PC-3 (cell line): ENCODE results near the gene PTH1R. TPM values are rescaled to one million over a fixed set of nuclear protein-coding genes. Genes with fewer than 3 reads are reported as not detected.

Experiments used
- ATAC-seq: fragments of 200-7000 bp; cut with Tn5 transposase; 2 replicates; pipeline ENCODE4 v1.9.1; 2020; ENCODE audit warnings: mild to moderate bottlenecking, moderate library complexity
- BruUV-seq: library from RNA; stranded (reverse); fragments of 400-500 nt; replicated peaks from 2 replicates; lab custom pipeline; 2021; lab: Mats Ljungman, UMichigan
- CTCF ChIA-PET: fragments of 300-600 bp; sonication (Branson Sonifier 250); formaldehyde crosslinking; loops from one replicate; lab custom pipeline; 2022; ENCODE audit warnings: antibody characterized with exemption; lab: Charles Lee
- POLR2A ChIA-PET: fragments of 300-600 bp; sonication (Branson Sonifier 250); formaldehyde crosslinking; loops from one replicate; lab custom pipeline; 2022; ENCODE audit warnings: antibody characterized with exemption; ENCODE audit not compliant: unreplicated experiment; lab: Charles Lee
- DNase-seq: peaks from one replicate; pipeline ENCODE4 v3.0.0-alpha.2; 2015
- H2AFZ ChIP-seq: fragments of 300-600 bp; sonication (generic); 2 replicates; pipeline ENCODE4 v1.6.0; 2016; ENCODE audit warnings: antibody characterized with exemption, low read length
- H3F3A ChIP-seq: fragments of 300-600 bp; sonication (generic); one replicate; pipeline ENCODE4 v1.6.0; 2017; ENCODE audit warnings: antibody characterized with exemption, low read length, control low read depth, mild to moderate bottlenecking; ENCODE audit not compliant: unreplicated experiment
- H3K27ac ChIP-seq: fragments of 300-600 bp; sonication (generic); 2 replicates; pipeline ENCODE4 v1.5.1; 2016; ENCODE audit warnings: mild to moderate bottlenecking, low read length
- H3K27me3 ChIP-seq: fragments of 300-600 bp; sonication (generic); 2 replicates; pipeline ENCODE4 v1.6.1; 2016; ENCODE audit warnings: low read length, mixed read lengths
- H3K36me3 ChIP-seq: fragments of 300-600 bp; sonication (generic); 2 replicates; pipeline ENCODE4 v1.6.1; 2016; ENCODE audit warnings: low read depth, mixed run types, low read length, mixed read lengths
- H3K4me1 ChIP-seq: fragments of 300-600 bp; sonication (generic); 2 replicates; pipeline ENCODE4 v1.5.1; 2016; ENCODE audit warnings: low read length; ENCODE audit not compliant: insufficient read depth
- H3K4me2 ChIP-seq: fragments of 300-600 bp; sonication (generic); 2 replicates; pipeline ENCODE4 v1.6.0; 2016; ENCODE audit warnings: low read length
- H3K4me3 ChIP-seq: fragments of 300-600 bp; sonication (generic); 2 replicates; pipeline ENCODE4 v1.5.1; 2016; ENCODE audit warnings: mild to moderate bottlenecking, low read length, mixed read lengths
- H3K79me2 ChIP-seq: fragments of 300-600 bp; sonication (generic); 2 replicates; pipeline ENCODE4 v1.6.1; 2017; ENCODE audit warnings: low read length, mixed read lengths
- H3K9ac ChIP-seq: fragments of 300-600 bp; sonication (generic); 2 replicates; pipeline ENCODE4 v1.6.0; 2016; ENCODE audit warnings: mild to moderate bottlenecking, low read length
- H3K9me2 ChIP-seq: fragments of 300-600 bp; sonication (generic); replicated peaks from 2 replicates; pipeline ENCODE4 v1.6.1; 2016; ENCODE audit warnings: mixed run types, low read length, mixed read lengths
- H3K9me3 ChIP-seq: fragments of 300-600 bp; sonication (generic); 2 replicates; pipeline ENCODE4 v1.6.1; 2016; ENCODE audit warnings: low read length, mixed read lengths
- H4K20me1 ChIP-seq: fragments of 300-600 bp; sonication (generic); 2 replicates; pipeline ENCODE4 v1.6.1; 2016; ENCODE audit warnings: low read length, mixed read lengths
- EZH2 ChIP-seq: fragments of 300-600 bp; sonication (generic); IDR thresholded peaks from one replicate; pipeline ENCODE4 v1.6.1; 2017; ENCODE audit warnings: antibody characterized with exemption, mild to moderate bottlenecking, low read length; ENCODE audit not compliant: unreplicated experiment
- EZH2phosphoT487 ChIP-seq: fragments of 300-600 bp; sonication (generic); IDR thresholded peaks from 2 replicates; pipeline ENCODE4 v1.6.1; 2018; ENCODE audit warnings: mild to moderate bottlenecking, antibody characterized with exemption, low read length, borderline replicate concordance
- intact Hi-C: fragments of 100-400 bp; cut with micrococcal nuclease; formaldehyde crosslinking; loops from 2 replicates; pipeline ENCODE4 v1.9.0; 2023
- total RNA-seq: library from RNA; depleted of rRNA; stranded (reverse); fragments of >200 nt; gene quantifications from 2 replicates; pipeline ENCODE4 v1.2.3, GENCODE V29; 2014
- TF ChIP-seq, protein P1 (sequence below): fragments of 300-600 bp; sonication (generic); conservative IDR thresholded peaks from 2 replicates; pipeline ENCODE4 v1.5.1; 2017; ENCODE audit warnings: antibody characterized with exemption, low read depth, mild to moderate bottlenecking, low read length

The PTH1R gene
- total RNA-seq, 1 experiment from 2014 or later = not detected

DNA sequence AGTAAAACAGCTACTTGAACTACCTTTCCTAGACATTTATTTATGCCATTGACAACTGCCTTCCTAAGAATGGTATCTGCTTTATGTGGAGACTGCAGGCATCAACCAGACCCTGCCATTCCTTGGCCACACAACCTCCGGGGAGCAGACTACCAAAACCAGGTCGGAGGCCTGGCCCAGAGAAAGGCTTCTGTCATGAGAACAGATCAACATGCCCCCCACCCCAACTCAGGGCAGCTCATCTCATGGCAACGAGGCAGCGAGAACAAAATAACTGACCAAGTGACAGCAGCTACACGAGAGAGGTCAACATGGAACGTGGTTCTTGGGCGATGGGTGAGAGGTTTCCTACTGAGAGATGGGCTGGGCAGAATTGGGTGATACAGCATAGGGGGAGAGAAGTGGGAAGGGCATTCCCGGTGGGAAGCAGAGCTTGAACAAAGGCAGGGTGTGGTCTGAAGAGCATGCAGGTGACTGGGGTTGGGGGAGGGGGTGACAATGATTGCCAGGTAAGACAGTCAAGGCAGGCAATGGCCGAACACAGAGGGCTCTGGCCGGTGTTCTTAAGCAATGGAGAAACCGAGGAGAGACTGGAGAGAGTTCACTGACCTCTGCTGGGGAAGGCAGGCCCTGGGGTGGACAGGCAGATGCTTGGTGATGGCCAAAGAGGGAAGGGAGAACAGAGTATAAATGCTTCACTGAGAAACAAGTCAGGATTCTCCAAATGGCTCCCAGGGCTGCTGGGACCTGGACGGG lies 65.1 kb downstream of the PTH1R start:
- no peak overlapping the region for H3K4me3 ChIP-seq
- no peak overlapping the region for H3K27ac ChIP-seq
- ATAC-seq (no peak), DNase-seq (no peak)
- intact Hi-C loops = no loop called here
- peaks cover 60% of the 10 kb centered on the region for H4K20me1 ChIP-seq
- H3K9me3 ChIP-seq = no peaks in the 10 kb centered on the region
- H3F3A ChIP-seq = no peaks in the 10 kb centered on the region
- H3K4me1 ChIP-seq = peaks cover 39% of the 10 kb centered on the region
- POLR2A ChIA-PET = no interaction called here
- no peaks in the 10 kb centered on the region for H3K9me2 ChIP-seq
- peaks cover 55% of the 10 kb centered on the region for H3K36me3 ChIP-seq
- CTCF ChIA-PET = no interaction called here
- no TSS peak for BruUV-seq
- H2AFZ ChIP-seq = no peak overlapping the region
- peak overlapping the region; percentile 35 for H3K4me2 ChIP-seq
- TF ChIP-seq, protein P1, sequence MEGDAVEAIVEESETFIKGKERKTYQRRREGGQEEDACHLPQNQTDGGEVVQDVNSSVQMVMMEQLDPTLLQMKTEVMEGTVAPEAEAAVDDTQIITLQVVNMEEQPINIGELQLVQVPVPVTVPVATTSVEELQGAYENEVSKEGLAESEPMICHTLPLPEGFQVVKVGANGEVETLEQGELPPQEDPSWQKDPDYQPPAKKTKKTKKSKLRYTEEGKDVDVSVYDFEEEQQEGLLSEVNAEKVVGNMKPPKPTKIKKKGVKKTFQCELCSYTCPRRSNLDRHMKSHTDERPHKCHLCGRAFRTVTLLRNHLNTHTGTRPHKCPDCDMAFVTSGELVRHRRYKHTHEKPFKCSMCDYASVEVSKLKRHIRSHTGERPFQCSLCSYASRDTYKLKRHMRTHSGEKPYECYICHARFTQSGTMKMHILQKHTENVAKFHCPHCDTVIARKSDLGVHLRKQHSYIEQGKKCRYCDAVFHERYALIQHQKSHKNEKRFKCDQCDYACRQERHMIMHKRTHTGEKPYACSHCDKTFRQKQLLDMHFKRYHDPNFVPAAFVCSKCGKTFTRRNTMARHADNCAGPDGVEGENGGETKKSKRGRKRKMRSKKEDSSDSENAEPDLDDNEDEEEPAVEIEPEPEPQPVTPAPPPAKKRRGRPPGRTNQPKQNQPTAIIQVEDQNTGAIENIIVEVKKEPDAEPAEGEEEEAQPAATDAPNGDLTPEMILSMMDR = no peak
- no peak for TF ChIP-seq EZH2
- TF ChIP-seq EZH2phosphoT487 = no peak
- H3K79me2 ChIP-seq = peaks cover 98% of the 10 kb centered on the region
- no peak overlapping the region for H3K9ac ChIP-seq
- no peaks in the 10 kb centered on the region for H3K27me3 ChIP-seq

DNA sequence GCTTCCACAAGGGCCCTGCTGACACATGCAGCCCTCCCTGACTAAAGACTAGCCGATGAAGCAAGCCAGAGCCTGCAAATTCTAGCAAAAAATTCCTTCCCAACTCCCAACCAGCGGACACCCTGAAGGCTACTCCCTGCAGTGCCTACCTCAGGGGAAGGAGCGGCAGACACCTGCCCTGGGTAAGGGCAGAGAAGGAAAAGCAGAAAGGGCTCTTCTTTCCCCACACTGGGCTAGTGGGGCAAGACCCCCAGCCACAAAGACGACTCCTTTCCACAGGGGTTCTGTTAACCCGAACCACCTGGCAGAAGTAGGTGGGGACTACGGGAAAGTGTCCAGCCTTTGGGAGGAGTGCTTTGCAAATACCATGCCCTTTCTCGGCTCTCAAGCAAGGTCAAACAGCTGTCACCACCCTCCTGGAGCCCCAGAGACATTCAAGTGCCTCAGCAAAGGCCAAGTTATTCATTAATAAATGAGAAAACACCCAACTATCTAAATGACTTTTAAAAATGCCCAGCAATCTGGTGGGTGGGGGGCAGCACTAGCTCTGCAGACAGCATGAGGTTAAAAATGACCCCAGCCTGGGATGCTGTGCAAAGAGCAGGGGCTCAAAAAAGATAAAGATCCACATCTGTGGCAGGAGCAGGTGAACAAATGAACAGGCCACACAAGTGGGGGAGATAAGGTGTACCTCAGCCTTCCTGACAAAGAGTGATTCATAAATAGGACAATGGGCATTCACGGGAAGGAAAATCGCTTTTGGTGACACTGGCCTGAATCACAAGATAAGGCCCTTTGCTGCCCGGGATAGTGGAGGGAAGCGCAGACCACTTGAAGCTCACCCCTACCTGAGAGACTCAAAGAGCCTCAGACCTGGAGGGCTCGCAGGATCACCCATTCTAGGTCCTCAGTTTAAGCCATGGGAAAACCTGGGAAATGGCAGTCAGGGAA lies 66.0 kb downstream of the PTH1R start:
- Histone ChIP-seq H3K4me1 (peaks cover 48% of the 10 kb centered on the region), H3K27me3 (no peaks in the 10 kb centered on the region), H3K4me3 (no peak overlapping the region), H3K36me3 (peaks cover 49% of the 10 kb centered on the region), H4K20me1 (peaks cover 68% of the 10 kb centered on the region), H3K27ac (peak overlapping the region; percentile 42), H3F3A (no peaks in the 10 kb centered on the region), H3K9me3 (no peaks in the 10 kb centered on the region), H3K4me2 (peak overlapping the region; percentile 35), H2AFZ (no peak overlapping the region), H3K9ac (no peak overlapping the region), H3K9me2 (no peaks in the 10 kb centered on the region), H3K79me2 (peaks cover 98% of the 10 kb centered on the region)
- peak; percentile 83 for DNase-seq
- no peak for TF ChIP-seq EZH2
- no peak for TF ChIP-seq EZH2phosphoT487
- TF ChIP-seq, protein P1 = no peak
- CTCF ChIA-PET = interaction anchor here (0.9 kb wide), 1 partner anchor 8 kb away, joined by 4 read pairs; no protein-coding TSS in a partner anchor
- intact Hi-C loops = no loop called here
- peak; percentile 75 for ATAC-seq
- POLR2A ChIA-PET = no interaction called here
- BruUV-seq = no TSS peak
